H1 (cell line): ENCODE data around the gene PDZRN3. TPM values are rescaled to one million over a fixed set of nuclear protein-coding genes. Genes with fewer than 3 reads are reported as not detected.

Experiments
- CTCF ChIA-PET: fragments of 300-600 bp; sonication (Branson Sonifier 250); formaldehyde crosslinking; loops from one replicate; lab custom pipeline; 2021; ENCODE audit not compliant: partially characterized antibody; lab: Charles Lee
- POLR2A ChIA-PET: fragments of 300-600 bp; sonication (Branson Sonifier 250); formaldehyde crosslinking; loops from one replicate; lab custom pipeline; 2021; ENCODE audit warnings: inconsistent platforms; ENCODE audit not compliant: partially characterized antibody; lab: Charles Lee
- DNase-seq, 2 experiments: peaks; one replicate each; pipeline versions ENCODE4 v3.0.0 to v3.0.0-alpha.2; 2010 to 2022; ENCODE audit warnings: low spot score in 2 of 2, low read depth in 1 of 2, mixed read lengths in 1 of 2
- FAIRE-seq: peaks from 2 replicates; lab custom pipeline; 2011; peaks lifted over from hg19 to GRCh38; lab: Jason Lieb, UNC
- H2AFZ ChIP-seq: 2 replicates; pipeline ENCODE4 v1.8.1; 2012; ENCODE audit warnings: low read length, inconsistent platforms
- H2AK5ac ChIP-seq: 2 replicates; pipeline ENCODE4 v1.6.1; 2013; ENCODE audit warnings: low read depth, low read length
- H2BK120ac ChIP-seq: replicated peaks from 2 replicates; pipeline ENCODE3; 2013; ENCODE audit warnings: low read depth, low read length, inconsistent platforms
- H2BK12ac ChIP-seq: 2 replicates; pipeline ENCODE4 v1.6.1; 2013; ENCODE audit warnings: low read depth, low read length
- H2BK15ac ChIP-seq: 2 replicates; pipeline ENCODE4 v1.6.1; 2013; ENCODE audit warnings: low read length
- H2BK20ac ChIP-seq: 2 replicates; pipeline ENCODE4 v1.6.1; 2013; ENCODE audit warnings: low read length
- H2BK5ac ChIP-seq: 2 replicates; pipeline ENCODE4 v1.6.1; 2013; ENCODE audit warnings: low read depth, low read length
- H3K14ac ChIP-seq: 2 replicates; pipeline ENCODE4 v1.6.1; 2013; ENCODE audit warnings: inconsistent platforms; ENCODE audit not compliant: insufficient read length
- H3K18ac ChIP-seq: 2 replicates; pipeline ENCODE4 v1.6.1; 2013; ENCODE audit warnings: low read length; ENCODE audit errors: extremely low read depth
- H3K23ac ChIP-seq: 2 replicates; pipeline ENCODE4 v1.6.1; 2013; ENCODE audit warnings: inconsistent platforms; ENCODE audit not compliant: insufficient read length
- H3K23me2 ChIP-seq: 2 replicates; pipeline ENCODE4 v1.6.1; 2013; ENCODE audit warnings: low read depth, low read length
- H3K27ac ChIP-seq: 2 replicates; pipeline ENCODE4 v1.6.1; 2011; ENCODE audit warnings: low read depth, low read length, inconsistent platforms
- H3K27me3 ChIP-seq, 4 experiments: replicated peaks in 1 of 4; 1 replicate in 1 of 4; 2 replicates in 3 of 4; pipeline versions ENCODE4 v1.6.1 to v1.8.1; 2011 to 2013; ENCODE audit warnings: low read length in 3 of 4, mild to moderate bottlenecking in 3 of 4, inconsistent platforms in 2 of 4, mixed read lengths in 2 of 4, moderate library complexity in 1 of 4; ENCODE audit not compliant: control insufficient read depth in 3 of 4, insufficient read depth in 3 of 4; ENCODE audit errors: extremely low read depth in 1 of 4
- H3K36me3 ChIP-seq, 4 experiments: 2 replicates each; pipeline versions ENCODE4 v1.6.1 to v1.8.1; 2011 to 2013; ENCODE audit warnings: mild to moderate bottlenecking in 4 of 4, low read length in 3 of 4, moderate library complexity in 2 of 4, control low read depth in 1 of 4, inconsistent platforms in 1 of 4; ENCODE audit not compliant: insufficient read depth in 4 of 4, control insufficient read depth in 2 of 4
- H3K4ac ChIP-seq: replicated peaks from 2 replicates; pipeline ENCODE3; 2013; ENCODE audit warnings: low read length, low read depth, mixed read lengths, inconsistent platforms; ENCODE audit not compliant: insufficient read length
- H3K4me1 ChIP-seq, 4 experiments: replicated peaks in 1 of 4; 1 replicate in 1 of 4; 2 replicates in 3 of 4; pipeline versions ENCODE4 v1.6.1 to v1.8.1; 2011 to 2013; ENCODE audit warnings: low read length in 3 of 4, inconsistent platforms in 2 of 4, mixed read lengths in 1 of 4; ENCODE audit not compliant: insufficient read depth in 4 of 4, control insufficient read depth in 3 of 4
- H3K4me2 ChIP-seq, 2 experiments: 2 replicates each; pipeline versions ENCODE4 v1.6.1 to v1.8.1; 2011 to 2013; ENCODE audit warnings: low read depth in 2 of 2, low read length in 2 of 2, control low read depth in 1 of 2, inconsistent platforms in 1 of 2, mild to moderate bottlenecking in 1 of 2; ENCODE audit not compliant: insufficient read depth in 1 of 2
- H3K4me3 ChIP-seq, 4 experiments: fragments of 200-600, 300-600 bp in 1 of 4; sonication (generic), shearing (Covaris generic), sonication (Bioruptor Twin) in 1 of 4; 2 replicates each; pipeline versions ENCODE4 v1.5.1 to v1.8.1; 2011 to 2016; ENCODE audit warnings: low read length in 4 of 4, low read depth in 3 of 4, control low read depth in 2 of 4, inconsistent platforms in 2 of 4, mild to moderate bottlenecking in 2 of 4, mixed read lengths in 1 of 4, moderate library complexity in 1 of 4; ENCODE audit not compliant: insufficient read depth in 2 of 4; ENCODE audit errors: extremely low read depth in 1 of 4
- H3K56ac ChIP-seq: replicated peaks from 2 replicates; pipeline ENCODE3; 2013; ENCODE audit warnings: low read depth, mild to moderate bottlenecking, mixed read lengths, low read length, inconsistent platforms; ENCODE audit not compliant: insufficient read length
- H3K79me1 ChIP-seq: 2 replicates; pipeline ENCODE4 v1.6.1; 2013; ENCODE audit warnings: low read depth, low read length, control low read depth
- H3K79me2 ChIP-seq, 2 experiments: 2 replicates each; pipeline versions ENCODE4 v1.6.1 to v1.8.1; 2012 to 2013; ENCODE audit warnings: low read length in 2 of 2, mild to moderate bottlenecking in 2 of 2, inconsistent platforms in 1 of 2; ENCODE audit not compliant: insufficient read depth in 2 of 2, control insufficient read depth in 1 of 2
- H3K9ac ChIP-seq, 4 experiments: replicated peaks in 1 of 4; 1 replicate in 1 of 4; 2 replicates in 3 of 4; pipeline versions ENCODE4 v1.6.1 to v1.8.1; 2011 to 2013; ENCODE audit warnings: low read depth in 3 of 4, low read length in 3 of 4, control low read depth in 2 of 4, mild to moderate bottlenecking in 2 of 4, moderate library complexity in 2 of 4, inconsistent platforms in 1 of 4; ENCODE audit errors: extremely low read depth in 1 of 4
- H3K9me3 ChIP-seq, 2 experiments: 2 replicates each; pipeline versions ENCODE4 v1.6.1 to v1.8.1; 2012 to 2013; ENCODE audit warnings: mild to moderate bottlenecking in 2 of 2, moderate library complexity in 2 of 2, control low read depth in 1 of 2, inconsistent platforms in 1 of 2, low read depth in 1 of 2, low read length in 1 of 2, mixed read lengths in 1 of 2; ENCODE audit not compliant: insufficient read depth in 2 of 2
- H4K20me1 ChIP-seq, 2 experiments: replicated peaks in 1 of 2; 2 replicates each; pipeline versions ENCODE3 to v1.8.1; 2011 to 2013; ENCODE audit warnings: inconsistent platforms in 2 of 2, low read length in 2 of 2, mild to moderate bottlenecking in 1 of 2; ENCODE audit not compliant: insufficient read depth in 2 of 2, control insufficient read depth in 1 of 2
- H4K5ac ChIP-seq: 2 replicates; pipeline ENCODE4 v1.6.1; 2013; ENCODE audit warnings: low read length, low read depth, mixed read lengths, inconsistent platforms; ENCODE audit not compliant: insufficient read length
- H4K8ac ChIP-seq: 2 replicates; pipeline ENCODE4 v1.8.0; 2013; ENCODE audit warnings: mild to moderate bottlenecking, moderate library complexity, low read length, inconsistent platforms; ENCODE audit not compliant: insufficient read depth; ENCODE audit errors: extremely low read depth
- H4K91ac ChIP-seq: replicated peaks from 2 replicates; pipeline ENCODE3; 2013; ENCODE audit warnings: low read length, mixed read lengths, inconsistent platforms; ENCODE audit not compliant: insufficient read length
- BACH1 ChIP-seq: IDR thresholded peaks from 2 replicates; pipeline ENCODE4 v1.6.1; 2012; ENCODE audit warnings: low read length, improper control_type of control experiment
- BCL11A ChIP-seq, 2 experiments: IDR thresholded peaks; one replicate each; pipeline ENCODE4 v1.6.1; 2011; ENCODE audit warnings: low read depth in 2 of 2, low read length in 2 of 2, mild to moderate bottlenecking in 2 of 2
- CBX5 ChIP-seq: fragments of 300-800, 300-1000 bp; sonication (generic); IDR thresholded peaks from 2 replicates; pipeline ENCODE4 v1.7.1; 2016; ENCODE audit warnings: antibody characterized with exemption, low read length, low read depth
- CHD1 ChIP-seq: IDR thresholded peaks from 2 replicates; pipeline ENCODE4 v1.6.1; 2012; ENCODE audit warnings: low read depth, low read length, improper control_type of control experiment
- GABPA ChIP-seq: IDR thresholded peaks from 2 replicates; pipeline ENCODE4 v1.6.1; 2011; ENCODE audit warnings: mild to moderate bottlenecking, low read length, moderate library complexity, borderline replicate concordance; ENCODE audit not compliant: insufficient read depth
- POLR2A ChIP-seq, 2 experiments: IDR thresholded peaks; 1 replicate in 1 of 2; 2 replicates in 1 of 2; pipeline ENCODE4 v1.6.1; 2011; ENCODE audit warnings: low read depth in 2 of 2, low read length in 2 of 2, mild to moderate bottlenecking in 2 of 2; ENCODE audit errors: control extremely low read depth in 1 of 2
- POLR2AphosphoS5 ChIP-seq: IDR thresholded peaks from 2 replicates; pipeline ENCODE4 v1.6.1; 2011; ENCODE audit warnings: low read depth, low read length
- POU5F1 ChIP-seq: IDR thresholded peaks from 2 replicates; pipeline ENCODE4 v1.6.1; 2011; ENCODE audit warnings: low read depth, mild to moderate bottlenecking, low read length, moderate library complexity
- RFX5 ChIP-seq: IDR thresholded peaks from 2 replicates; pipeline ENCODE4 v1.6.1; 2011; ENCODE audit warnings: low read depth, low read length, improper control_type of control experiment, borderline replicate concordance
- SUZ12 ChIP-seq: fragments of 200-600 bp; sonication (generic); IDR thresholded peaks from 2 replicates; pipeline ENCODE4 v1.6.1; 2012; ENCODE audit warnings: mild to moderate bottlenecking, inconsistent platforms, low read length, moderate library complexity, mixed read lengths
- TBP ChIP-seq: IDR thresholded peaks from 2 replicates; pipeline ENCODE4 v1.6.1; 2011; ENCODE audit warnings: low read depth, low read length, improper control_type of control experiment
- TCF12 ChIP-seq: IDR thresholded peaks from 2 replicates; pipeline ENCODE4 v1.6.1; 2011; ENCODE audit warnings: low read depth, mild to moderate bottlenecking, low read length
- WGBS, 2 experiments: shearing (Covaris generic) in 1 of 2; methylation state at CpG; one replicate each; pipeline versions ENCODE4 v1.1.6 to v1.1.7; 2013 to 2015; ENCODE audit warnings: low lambda C conversion rate in 2 of 2, mixed read lengths in 2 of 2, inconsistent platforms in 1 of 2, low coverage in 1 of 2, missing lambda C conversion rate in 1 of 2; ENCODE audit not compliant: insufficient replicate concordance in 2 of 2, insufficient coverage in 1 of 2, insufficient read length in 1 of 2; ENCODE audit errors: extremely low coverage in 1 of 2, missing lambda C conversion rate in 1 of 2; 5-methylcytosine and 5-hydroxymethylcytosine counted together
- polyA plus RNA-seq, 7 experiments: library from polyadenylated mRNA; depleted of rRNA in 3 of 7; stranded (reverse) in 5 of 7; unstranded in 2 of 7; fragments of >200 nt in 5 of 7; fragments of 200-250 nt in 2 of 7; gene quantifications; 1 replicate in 5 of 7; 2 replicates in 1 of 7; 4 replicates in 1 of 7; pipeline versions ENCODE4 v1.2.1 to v1.2.3, GENCODE V29; 2011 to 2013; ENCODE audit warnings: missing spikeins in 2 of 7, mixed read lengths in 2 of 7
- total RNA-seq: library from RNA; stranded (reverse); fragmentation: NEBNext Ultra II Directional; extraction: Animal tissue kit (Norgen Biotek cat#: 25700); gene quantifications from 2 replicates; pipeline ENCODE4 v1.2.1, GENCODE V29; 2021
- TF ChIP-seq, protein P1 (sequence below): IDR thresholded peaks from 2 replicates; pipeline ENCODE4 v1.6.1; 2012; ENCODE audit warnings: inconsistent platforms
- TF ChIP-seq, protein P2 (sequence below): IDR thresholded peaks from 2 replicates; pipeline ENCODE4 v1.6.1; 2011; ENCODE audit warnings: low read length, improper control_type of control experiment

PDZRN3 gene
- total and polyA plus RNA-seq, 2 of the 8 experiments (the other 6 are each of a cell fraction or from before 2014, with no cell fraction given), result 4.2 to 20.5 TPM

DNA sequence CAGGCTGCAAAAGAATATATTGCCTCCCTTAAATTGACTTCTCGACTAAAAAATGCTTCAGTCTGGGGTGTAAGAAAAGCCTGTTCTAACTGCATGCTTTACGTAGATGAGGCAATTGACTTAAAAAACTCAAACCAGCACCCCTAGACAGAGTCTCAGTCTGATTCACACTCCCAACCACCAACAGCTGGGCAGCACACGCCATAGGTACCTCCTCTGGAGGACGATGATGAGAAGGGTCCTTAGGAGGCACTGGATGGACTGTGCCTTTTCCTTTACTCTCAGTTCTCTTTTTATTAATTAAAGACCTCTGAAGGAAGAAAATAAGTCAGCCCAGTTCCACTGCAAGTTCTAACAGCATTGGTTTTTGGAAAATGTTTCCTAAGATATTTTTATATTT is 175.0 kb downstream of the PDZRN3 start:
- no peak overlapping the region for H2AK5ac ChIP-seq
- H3K4me3 ChIP-seq, result no peak overlapping the region
- no peak overlapping the region for H2BK120ac ChIP-seq
- no peak overlapping the region for H2BK15ac ChIP-seq
- no peak overlapping the region for H3K18ac ChIP-seq
- H3K27me3 ChIP-seq, result no peaks in the 10 kb centered on the region
- FAIRE-seq (no peak), DNase-seq (no peak)
- H3K79me2 ChIP-seq, result no peaks in the 10 kb centered on the region; a peak in 2 of 4 replicates
- H4K20me1 ChIP-seq, result no peaks in the 10 kb centered on the region
- no peak overlapping the region for H4K5ac ChIP-seq
- H2BK12ac ChIP-seq, result no peak overlapping the region
- no peak overlapping the region for H3K4me2 ChIP-seq
- peaks cover 0 to 10% (median 7%) of the 10 kb centered on the region in 4 experiments; a peak in 3 of 7 replicates for H3K4me1 ChIP-seq
- no peak overlapping the region for H3K23ac ChIP-seq
- no peak overlapping the region for H3K56ac ChIP-seq
- H3K27ac ChIP-seq, result no peak overlapping the region
- no peak overlapping the region for H4K8ac ChIP-seq
- H3K79me1 ChIP-seq, result no peaks in the 10 kb centered on the region; the same call in 1 of the 2 replicates
- H3K36me3 ChIP-seq, result no peaks in the 10 kb centered on the region
- no peak overlapping the region for H3K14ac ChIP-seq
- no peak overlapping the region for H4K91ac ChIP-seq
- no peak overlapping the region for H2BK20ac ChIP-seq
- H3K9me3 ChIP-seq, result no peaks in the 10 kb centered on the region
- H2AFZ ChIP-seq, result no peak overlapping the region
- H3K4ac ChIP-seq, result no peak overlapping the region
- no peak overlapping the region for H3K9ac ChIP-seq
- H3K23me2 ChIP-seq, result no peaks in the 10 kb centered on the region
- ChIA-PET CTCF (interaction anchor here (1.2 kb wide), 1 partner anchor 9 kb away, joined by 3 read pairs; no protein-coding TSS in a partner anchor), POLR2A (no interaction called here)
- WGBS, 2 experiments, result 80% methylated on average over 4 of the region's 4 CpGs; no CpG with 5 or more reads in 1 of the 2 experiments
- H2BK5ac ChIP-seq, result no peak overlapping the region
- TF ChIP-seq GABPA (no peak), BCL11A (IDR thresholded peaks at IDR 0.05; ENCODE audit: low read depth in 2 of 2, low read length in 2 of 2) (no peak), RFX5 (no peak), POLR2A (IDR thresholded peaks at IDR 0.05; ENCODE audit: control extremely low read depth in 1 of 2, low read depth in 2 of 2, low read length in 2 of 2) (no peak), TBP (no peak), BACH1 (no peak), POU5F1 (no peak), CHD1 (no peak), CBX5 (no peak), SUZ12 (no peak), TCF12 (no peak), POLR2AphosphoS5 (no peak)
- TF ChIP-seq, protein P1, sequence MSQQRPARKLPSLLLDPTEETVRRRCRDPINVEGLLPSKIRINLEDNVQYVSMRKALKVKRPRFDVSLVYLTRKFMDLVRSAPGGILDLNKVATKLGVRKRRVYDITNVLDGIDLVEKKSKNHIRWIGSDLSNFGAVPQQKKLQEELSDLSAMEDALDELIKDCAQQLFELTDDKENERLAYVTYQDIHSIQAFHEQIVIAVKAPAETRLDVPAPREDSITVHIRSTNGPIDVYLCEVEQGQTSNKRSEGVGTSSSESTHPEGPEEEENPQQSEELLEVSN, result no peak
- TF ChIP-seq, protein P2, sequence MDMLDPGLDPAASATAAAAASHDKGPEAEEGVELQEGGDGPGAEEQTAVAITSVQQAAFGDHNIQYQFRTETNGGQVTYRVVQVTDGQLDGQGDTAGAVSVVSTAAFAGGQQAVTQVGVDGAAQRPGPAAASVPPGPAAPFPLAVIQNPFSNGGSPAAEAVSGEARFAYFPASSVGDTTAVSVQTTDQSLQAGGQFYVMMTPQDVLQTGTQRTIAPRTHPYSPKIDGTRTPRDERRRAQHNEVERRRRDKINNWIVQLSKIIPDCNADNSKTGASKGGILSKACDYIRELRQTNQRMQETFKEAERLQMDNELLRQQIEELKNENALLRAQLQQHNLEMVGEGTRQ, result no peak
